ENCODE data around the gene TEKT4.

GRCh38 chr2:94879314-94879981 is 8.2 kb downstream of the TEKT4 start:
- TF ChIP-seq CTCF (IDR thresholded peaks at IDR 0.05) (no peak), KAT7 (CRISPR knock-in tag; IDR thresholded peaks at IDR 0.05; ENCODE audit: borderline replicate concordance) (no peak), TEAD1 (CRISPR knock-in tag; IDR thresholded peaks at IDR 0.05) (no peak), CREB1 (CRISPR knock-in tag; IDR thresholded peaks at IDR 0.05) (no peak), NR1H2 (CRISPR knock-in tag; IDR thresholded peaks at IDR 0.05) (no peak), MAX (CRISPR knock-in tag; IDR thresholded peaks at IDR 0.05) (no peak), USF2 (CRISPR knock-in tag; IDR thresholded peaks at IDR 0.05) (no peak), GABPB1 (CRISPR knock-in tag; IDR thresholded peaks at IDR 0.05) (no peak), FOXP1 (CRISPR knock-in tag; IDR thresholded peaks at IDR 0.05; ENCODE audit: borderline replicate concordance) (no peak), TP53 (CRISPR knock-in tag; IDR thresholded peaks at IDR 0.05) (no peak), NFYB (CRISPR knock-in tag; conservative IDR thresholded peaks at IDR 0.05; ENCODE audit: low read depth) (no peak), RELA (CRISPR knock-in tag; IDR thresholded peaks at IDR 0.05; ENCODE audit: borderline replicate concordance) (no peak), ATF2 (CRISPR knock-in tag; IDR thresholded peaks at IDR 0.05; ENCODE audit: borderline replicate concordance, low read depth) (no peak)
